Stimulated activated CD4-positive, alpha-beta T cell treated with anti-CD3 and anti-CD28 coated beads, Interleukin-1b, Interleukin-23, amount 100 ng/mL, for 4 hours (primary cell): ENCODE results near the gene CAPN11.
"Not testable (repeated sequence)": the region's sequence is repeated elsewhere in the genome, so short reads cannot be mapped to it uniquely, and the experiment has no call there.

Experiments used
- DNase-seq, 2 donors: peaks; one replicate each; pipeline ENCODE4 v3.0.0-alpha.2; 2020; ENCODE audit warnings: low read depth in 2 of 2

The CAPN11 gene

GRCh38 chr6:44228031-44228430 is 69.4 kb downstream of the CAPN11 start:
- no peak for DNase-seq

DNA sequence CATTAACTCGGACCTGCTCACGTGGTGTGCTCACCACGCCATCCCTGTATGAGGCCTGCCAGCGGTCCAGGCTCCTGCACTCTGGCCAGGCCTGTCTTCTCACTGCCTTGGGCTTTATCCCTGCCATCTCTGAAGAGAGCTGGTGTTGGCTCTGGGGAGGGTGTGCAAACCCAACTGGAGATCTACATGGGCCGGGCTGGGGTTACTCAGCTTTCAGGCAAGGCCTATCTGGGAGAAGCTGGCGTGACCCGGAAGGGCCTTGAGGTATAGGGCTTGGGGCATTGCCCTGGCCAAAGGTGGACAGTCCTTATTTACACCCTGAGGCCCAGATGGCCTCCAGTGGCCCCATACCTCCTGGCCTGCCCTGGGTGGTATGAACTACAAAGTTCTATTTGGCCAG is 69.8 kb downstream of the CAPN11 start:
- no peak for DNase-seq

DNA sequence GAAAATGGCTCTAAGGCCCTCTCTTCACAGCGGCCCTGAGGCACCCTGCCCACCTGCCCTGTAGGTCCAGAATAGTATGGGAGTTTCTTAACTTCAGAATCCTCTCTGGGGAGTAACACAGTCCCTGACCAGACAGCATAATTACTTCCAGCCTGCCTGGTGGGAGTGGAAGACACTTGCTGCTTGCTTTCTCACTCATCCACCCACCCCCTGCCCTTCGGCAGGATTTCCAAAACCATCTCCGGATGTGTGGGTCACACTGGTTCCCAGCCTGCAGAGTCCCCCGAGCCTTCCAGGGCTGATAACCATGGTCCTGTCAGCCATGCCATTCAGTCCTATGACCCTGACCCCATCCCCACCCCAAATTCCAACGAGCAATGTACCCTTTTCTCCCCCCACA is 70.2 kb downstream of the CAPN11 start:
- no peak for DNase-seq

DNA sequence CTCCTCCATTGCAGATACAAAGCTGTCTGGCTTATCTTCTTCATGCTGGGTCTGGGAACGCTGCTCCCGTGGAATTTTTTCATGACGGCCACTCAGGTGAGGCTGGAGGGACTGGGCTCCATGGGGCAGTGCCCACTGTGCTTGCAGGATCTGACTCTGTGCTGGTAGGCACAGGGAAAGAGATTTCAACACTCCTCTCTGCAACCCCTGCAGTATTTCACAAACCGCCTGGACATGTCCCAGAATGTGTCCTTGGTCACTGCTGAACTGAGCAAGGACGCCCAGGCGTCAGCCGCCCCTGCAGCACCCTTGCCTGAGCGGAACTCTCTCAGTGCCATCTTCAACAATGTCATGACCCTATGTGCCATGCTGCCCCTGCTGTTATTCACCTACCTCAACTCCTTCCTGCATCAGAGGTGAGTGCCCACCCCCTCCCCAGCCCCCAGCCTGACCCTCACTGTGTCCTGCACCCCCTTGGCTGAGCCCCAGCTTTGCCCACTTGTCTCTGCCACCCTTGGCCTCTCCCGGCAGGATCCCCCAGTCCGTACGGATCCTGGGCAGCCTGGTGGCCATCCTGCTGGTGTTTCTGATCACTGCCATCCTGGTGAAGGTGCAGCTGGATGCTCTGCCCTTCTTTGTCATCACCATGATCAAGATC is 70.9 kb downstream of the CAPN11 start:
- DNase-seq, result no peak

DNA sequence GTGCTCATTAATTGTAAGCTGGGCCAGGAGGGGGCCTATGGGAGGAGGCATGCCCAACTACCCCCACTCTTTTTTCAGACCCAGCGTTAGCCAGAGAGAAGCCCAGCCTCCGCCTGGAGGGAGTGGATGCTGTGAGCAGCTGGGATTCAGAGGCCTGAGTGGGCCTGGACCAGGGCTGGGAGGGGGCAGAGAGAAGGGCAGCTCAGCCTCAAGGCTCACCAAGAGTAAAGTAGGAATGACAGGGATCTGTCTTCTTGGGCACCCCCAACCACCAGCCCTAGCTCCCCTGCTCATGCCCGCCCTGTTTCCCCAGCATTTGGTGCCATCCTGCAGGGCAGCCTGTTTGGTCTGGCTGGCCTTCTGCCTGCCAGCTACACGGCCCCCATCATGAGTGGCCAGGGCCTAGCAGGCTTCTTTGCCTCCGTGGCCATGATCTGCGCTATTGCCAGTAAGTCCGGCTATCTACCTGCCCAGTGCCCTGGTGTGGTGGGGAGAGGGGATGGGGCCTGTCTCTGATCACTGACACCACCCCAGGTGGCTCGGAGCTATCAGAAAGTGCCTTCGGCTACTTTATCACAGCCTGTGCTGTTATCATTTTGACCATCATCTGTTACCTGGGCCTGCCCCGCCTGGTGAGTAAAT is 71.5 kb downstream of the CAPN11 start:
- DNase-seq, result no peak

DNA sequence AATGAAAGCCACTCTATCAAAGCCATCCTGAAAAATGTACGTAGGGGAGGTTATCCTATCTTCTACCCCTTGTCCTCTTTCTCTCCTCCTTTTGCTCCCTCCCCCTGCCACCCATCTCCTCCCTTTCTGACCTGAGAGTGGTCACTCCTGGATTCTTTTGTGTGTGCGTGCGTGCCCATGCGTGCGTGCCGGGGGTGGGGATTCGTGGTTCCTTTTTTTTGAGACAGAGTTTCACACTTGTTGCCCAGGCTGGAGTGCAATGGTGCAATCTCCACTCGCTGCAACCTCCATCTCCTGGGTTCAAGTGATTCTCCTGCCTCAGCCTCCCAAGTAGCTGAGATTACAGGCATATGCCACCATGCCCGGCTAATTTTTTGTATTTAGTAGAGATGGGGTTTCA is 72.8 kb downstream of the CAPN11 start:
- not testable (repeated sequence) for DNase-seq

GRCh38 chr6:44232676-44233566 is 74.3 kb downstream of the CAPN11 start:
- no peak for DNase-seq

GRCh38 chr6:44233567-44234100 is 75.0 kb downstream of the CAPN11 start:
- DNase-seq, result no peak
